ENCODE measurements around the gene UCP2.

GRCh38 chr11:73968356-73968966, 14.2 kb downstream of the UCP2 start:
- TF ChIP-seq, protein P1, sequence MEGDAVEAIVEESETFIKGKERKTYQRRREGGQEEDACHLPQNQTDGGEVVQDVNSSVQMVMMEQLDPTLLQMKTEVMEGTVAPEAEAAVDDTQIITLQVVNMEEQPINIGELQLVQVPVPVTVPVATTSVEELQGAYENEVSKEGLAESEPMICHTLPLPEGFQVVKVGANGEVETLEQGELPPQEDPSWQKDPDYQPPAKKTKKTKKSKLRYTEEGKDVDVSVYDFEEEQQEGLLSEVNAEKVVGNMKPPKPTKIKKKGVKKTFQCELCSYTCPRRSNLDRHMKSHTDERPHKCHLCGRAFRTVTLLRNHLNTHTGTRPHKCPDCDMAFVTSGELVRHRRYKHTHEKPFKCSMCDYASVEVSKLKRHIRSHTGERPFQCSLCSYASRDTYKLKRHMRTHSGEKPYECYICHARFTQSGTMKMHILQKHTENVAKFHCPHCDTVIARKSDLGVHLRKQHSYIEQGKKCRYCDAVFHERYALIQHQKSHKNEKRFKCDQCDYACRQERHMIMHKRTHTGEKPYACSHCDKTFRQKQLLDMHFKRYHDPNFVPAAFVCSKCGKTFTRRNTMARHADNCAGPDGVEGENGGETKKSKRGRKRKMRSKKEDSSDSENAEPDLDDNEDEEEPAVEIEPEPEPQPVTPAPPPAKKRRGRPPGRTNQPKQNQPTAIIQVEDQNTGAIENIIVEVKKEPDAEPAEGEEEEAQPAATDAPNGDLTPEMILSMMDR (IDR thresholded peaks at IDR 0.05) = no peak
- no peak for TF ChIP-seq POLR2A (IDR thresholded peaks at IDR 0.05)
